Small intestine (tissue), 16 donors: Measurements from ENCODE around the gene PCED1B. TPM values are rescaled to one million over a fixed set of nuclear protein-coding genes. Genes with fewer than 3 reads are reported as not detected.

Source experiments
- DNase-seq, 2 donors: peaks; one replicate each; pipeline versions ENCODE4 v3.0.0 to v3.0.0-alpha.2; 2013
- FAIRE-seq: peaks from 2 replicates; lab custom pipeline; 2012; peaks lifted over from hg19 to GRCh38; lab: Jason Lieb, UNC
- H3K27ac ChIP-seq, 3 donors: one replicate each; pipeline ENCODE4 v1.5.1; 2013; ENCODE audit warnings: low read length in 2 of 3, mild to moderate bottlenecking in 2 of 3, control low read depth in 1 of 3, inconsistent platforms in 1 of 3, low read depth in 1 of 3, moderate library complexity in 1 of 3
- H3K27me3 ChIP-seq, 3 donors: one replicate each; pipeline ENCODE4 v1.6.1; 2013; ENCODE audit warnings: low read length in 3 of 3, inconsistent platforms in 1 of 3; ENCODE audit not compliant: control insufficient read depth in 3 of 3, insufficient read depth in 3 of 3
- H3K36me3 ChIP-seq, 3 donors: one replicate each; pipeline ENCODE4 v1.6.1; 2013; ENCODE audit warnings: low read length in 3 of 3, inconsistent platforms in 1 of 3, low read depth in 1 of 3, mild to moderate bottlenecking in 1 of 3, moderate library complexity in 1 of 3; ENCODE audit not compliant: control insufficient read depth in 3 of 3, insufficient read depth in 2 of 3
- H3K4me1 ChIP-seq, 3 donors: one replicate each; pipeline ENCODE4 v1.6.1; 2013; ENCODE audit warnings: low read length in 2 of 3, inconsistent platforms in 1 of 3, low read depth in 1 of 3, mild to moderate bottlenecking in 1 of 3, moderate library complexity in 1 of 3; ENCODE audit not compliant: control insufficient read depth in 3 of 3, insufficient read depth in 2 of 3
- H3K4me3 ChIP-seq, 3 donors: one replicate each; pipeline ENCODE4 v1.5.1; 2013; ENCODE audit warnings: low read length in 3 of 3, control low read depth in 1 of 3, inconsistent platforms in 1 of 3, low read depth in 1 of 3, mild to moderate bottlenecking in 1 of 3, moderate library complexity in 1 of 3
- H3K9me3 ChIP-seq, 2 donors: one replicate each; pipeline ENCODE4 v1.6.1; 2013; ENCODE audit warnings: low read depth in 1 of 2, low read length in 1 of 2; ENCODE audit not compliant: control insufficient read depth in 2 of 2, insufficient read depth in 1 of 2
- WGBS, 3 donors: extraction: QIAGEN DNeasy Blood & Tissue Kit; methylation state at CpG; one replicate each; pipeline ENCODE4 v1.1.7; 2013; 5-methylcytosine and 5-hydroxymethylcytosine counted together
- long read RNA-seq, 10 donors: transcript quantifications; one replicate each; lab custom pipeline, GENCODE V29; 2026
- polyA plus RNA-seq, 4 donors: library from polyadenylated mRNA; stranded (reverse) in 3 of 4; unstranded in 1 of 4; fragments of 200-250 nt in 3 of 4; fragments of 120-200 nt in 1 of 4; gene quantifications; one replicate each; pipeline versions ENCODE4 v1.2.1 to v1.2.3, GENCODE V29; 2013
- donor health status: healthy with polysubstance abuse.
- donor health status: control.
- donor health status: control.
- donor health status: Bipolar disorder and iron deficiency.
- donor health status: healthy.

Gene PCED1B
- polyA plus RNA-seq, result 1 to 10 TPM in 3 of 4 donors, not detected in 1; 1.4 to 4.5 (median 1.6) TPM
- long read RNA-seq, donor 1, partial matches to known transcripts, result 0 of 1 reads
- long read RNA-seq, donor 1, other reads (novel, unspliced or antisense), result 0 of 1 reads
- long read RNA-seq, donor 2, result 0 reads
- long read RNA-seq, donor 3, partial matches to known transcripts, result 0 of 1 reads
- long read RNA-seq, donor 3, other reads (novel, unspliced or antisense), result 0 of 1 reads
- long read RNA-seq, donor 4, result 0 reads
- long read RNA-seq, donor 5, result 0 reads
- long read RNA-seq, donor 6, partial matches to known transcripts, result 0 of 1 reads
- long read RNA-seq, donor 6, other reads (novel, unspliced or antisense), result 0 of 1 reads
- long read RNA-seq, donor 7, result 0 reads
- long read RNA-seq, donor 8, result 0 reads
- long read RNA-seq, donor 9, result 0 reads
- long read RNA-seq, donor 10, result 0 reads

- 0% methylated on average over 26 to 58 of the region's 58 CpGs for WGBS, 3 donors
- Histone ChIP-seq H3K9me3 (no peaks in the 10 kb centered on the region), H3K27ac (peak within 1 kb of the TSS; percentile 52 to 81 (median 81))
These were observed at the start of gene PCED1B, which contains the start of gene AMIGO2 for GRCh38 chr12:47079468-47079980. TSS of gene PCED1B (plus strand) at chr12:47079621. CDS start at chr12:47235064, 155,443 bp downstream. TSS of gene AMIGO2 (minus strand) at chr12:47079959. CDS start at chr12:47079002, 957 bp downstream.

GRCh38 chr12:47029903-47030302 lies 49.5 kb upstream of the PCED1B start:
- H3K36me3 ChIP-seq, result no peaks in the 10 kb centered on the region
- DNase-seq (no peak), FAIRE-seq (no peak)
- WGBS, 3 donors, result 94 to 100% (median 95%) methylated on average over 2 of the region's 2 CpGs
- no peak overlapping the region for H3K27ac ChIP-seq
- H3K27me3 ChIP-seq, result peaks cover 0 to 1% (median 0%) of the 10 kb centered on the region in 3 donors
- H3K9me3 ChIP-seq, result no peaks in the 10 kb centered on the region
- H3K4me1 ChIP-seq, result peaks cover 0 to 13% (median 0%) of the 10 kb centered on the region in 3 donors
- H3K4me3 ChIP-seq, result no peak overlapping the region

More at GRCh38 chr12:47079468-47079980, at the start of gene PCED1B, which contains the start of gene AMIGO2:
- Histone ChIP-seq H3K4me1 (peaks cover 0 to 18% (median 3%) of the 10 kb centered on the region in 3 donors), H3K36me3 (no peaks in the 10 kb centered on the region), H3K27me3 (no peaks in the 10 kb centered on the region), H3K4me3 (peak within 1 kb of the TSS; percentile 71 to 79 (median 77))
- no peak for FAIRE-seq
- peak; percentile 55 to 88 for DNase-seq

- no peak overlapping the region for H3K4me3 ChIP-seq
- no peaks in the 10 kb centered on the region for H3K9me3 ChIP-seq
- H3K4me1 ChIP-seq, result peaks cover 0 to 20% (median 0%) of the 10 kb centered on the region in 3 donors
- FAIRE-seq (peak; percentile 5), DNase-seq (peak; percentile 37 to 70)
- 7 to 12% (median 10%) methylated on average over 1 of the region's 1 CpG for WGBS, 3 donors
- no peak overlapping the region for H3K27ac ChIP-seq
- no peaks in the 10 kb centered on the region for H3K27me3 ChIP-seq
- H3K36me3 ChIP-seq, result no peaks in the 10 kb centered on the region
These were observed 46.8 kb upstream of the PCED1B start for GRCh38 chr12:47032644-47033043.

GRCh38 chr12:47033081-47033480 lies 46.3 kb upstream of the PCED1B start:
- no peaks in the 10 kb centered on the region for H3K9me3 ChIP-seq
- no peak overlapping the region for H3K27ac ChIP-seq
- 57 to 61% (median 58%) methylated on average over 5 of the region's 5 CpGs for WGBS, 3 donors
- DNase-seq, result peak in 1 of 2 donors; percentile 39
- H3K4me1 ChIP-seq, result peaks cover 0 to 20% (median 0%) of the 10 kb centered on the region in 3 donors
- H3K27me3 ChIP-seq, result no peaks in the 10 kb centered on the region
- no peak overlapping the region for H3K4me3 ChIP-seq
- FAIRE-seq, result no peak
- H3K36me3 ChIP-seq, result no peaks in the 10 kb centered on the region

- FAIRE-seq, result no peak
- WGBS, 3 donors, result 81 to 87% (median 82%) methylated on average over 5 of the region's 5 CpGs
- no peak overlapping the region for H3K4me3 ChIP-seq
- H3K4me1 ChIP-seq, result peaks cover 0 to 20% (median 0%) of the 10 kb centered on the region in 3 donors
- H3K9me3 ChIP-seq, result no peaks in the 10 kb centered on the region
- DNase-seq, result no peak
- no peak overlapping the region for H3K27ac ChIP-seq
- H3K27me3 ChIP-seq, result no peaks in the 10 kb centered on the region
- no peaks in the 10 kb centered on the region for H3K36me3 ChIP-seq
These were observed 45.4 kb upstream of the PCED1B start for GRCh38 chr12:47033789-47034555.

GRCh38 chr12:47034661-47035060 lies 44.8 kb upstream of the PCED1B start:
- Histone ChIP-seq H3K27me3 (no peaks in the 10 kb centered on the region), H3K4me3 (no peak overlapping the region), H3K36me3 (no peaks in the 10 kb centered on the region), H3K9me3 (no peaks in the 10 kb centered on the region), H3K27ac (no peak overlapping the region), H3K4me1 (peaks cover 0 to 20% (median 0%) of the 10 kb centered on the region in 3 donors)
- DNase-seq (no peak), FAIRE-seq (no peak)
- 68 to 79% (median 77%) methylated on average over 2 of the region's 2 CpGs for WGBS, 3 donors

- peaks cover 0 to 20% (median 0%) of the 10 kb centered on the region in 3 donors for H3K4me1 ChIP-seq
- no peaks in the 10 kb centered on the region for H3K36me3 ChIP-seq
- H3K9me3 ChIP-seq, result no peaks in the 10 kb centered on the region
- H3K27ac ChIP-seq, result no peak overlapping the region
- 75 to 80% (median 80%) methylated on average over 3 of the region's 3 CpGs for WGBS, 3 donors
- H3K27me3 ChIP-seq, result no peaks in the 10 kb centered on the region
- H3K4me3 ChIP-seq, result no peak overlapping the region
- DNase-seq, result no peak
- FAIRE-seq, result no peak
These were observed 43.9 kb upstream of the PCED1B start for GRCh38 chr12:47035484-47035883.

GRCh38 chr12:47038270-47038748 lies 41.1 kb upstream of the PCED1B start:
- Histone ChIP-seq H3K27me3 (no peaks in the 10 kb centered on the region), H3K4me3 (no peak overlapping the region), H3K9me3 (peaks cover 0 to 1% of the 10 kb centered on the region in 2 donors), H3K36me3 (no peaks in the 10 kb centered on the region), H3K4me1 (peaks cover 0 to 20% (median 0%) of the 10 kb centered on the region in 3 donors), H3K27ac (peak overlapping the region in 1 of 3 donors; percentile 56)
- FAIRE-seq, result no peak
- peak; percentile 38 to 77 for DNase-seq
- 29 to 53% (median 29%) methylated on average over 1 of the region's 1 CpG for WGBS, 3 donors
